MM.1S (cell line): Measurements from ENCODE around the gene ESPN.

ENCODE experiments used
- EZH2 ChIP-seq: fragments of 300-600 bp; sonication (generic); optimal IDR thresholded peaks from 2 replicates; pipeline ENCODE3; 2017; ENCODE audit warnings: low read depth, mild to moderate bottlenecking, antibody characterized with exemption, low read length, mixed read lengths
- EZH2phosphoT487 ChIP-seq: fragments of 300-600 bp; sonication (generic); IDR thresholded peaks from 2 replicates; pipeline ENCODE4 v1.6.1; 2018; ENCODE audit warnings: antibody characterized with exemption, low read length
- TF ChIP-seq, protein P1 (sequence below): fragments of 300-600 bp; sonication (generic); IDR thresholded peaks from 2 replicates; pipeline ENCODE4 v1.5.1; 2016; ENCODE audit warnings: antibody characterized with exemption, low read length, mixed read lengths

GRCh38 chr1:6508154-6508815 is 83.7 kb downstream of the ESPN start:
- TF ChIP-seq, protein P1, sequence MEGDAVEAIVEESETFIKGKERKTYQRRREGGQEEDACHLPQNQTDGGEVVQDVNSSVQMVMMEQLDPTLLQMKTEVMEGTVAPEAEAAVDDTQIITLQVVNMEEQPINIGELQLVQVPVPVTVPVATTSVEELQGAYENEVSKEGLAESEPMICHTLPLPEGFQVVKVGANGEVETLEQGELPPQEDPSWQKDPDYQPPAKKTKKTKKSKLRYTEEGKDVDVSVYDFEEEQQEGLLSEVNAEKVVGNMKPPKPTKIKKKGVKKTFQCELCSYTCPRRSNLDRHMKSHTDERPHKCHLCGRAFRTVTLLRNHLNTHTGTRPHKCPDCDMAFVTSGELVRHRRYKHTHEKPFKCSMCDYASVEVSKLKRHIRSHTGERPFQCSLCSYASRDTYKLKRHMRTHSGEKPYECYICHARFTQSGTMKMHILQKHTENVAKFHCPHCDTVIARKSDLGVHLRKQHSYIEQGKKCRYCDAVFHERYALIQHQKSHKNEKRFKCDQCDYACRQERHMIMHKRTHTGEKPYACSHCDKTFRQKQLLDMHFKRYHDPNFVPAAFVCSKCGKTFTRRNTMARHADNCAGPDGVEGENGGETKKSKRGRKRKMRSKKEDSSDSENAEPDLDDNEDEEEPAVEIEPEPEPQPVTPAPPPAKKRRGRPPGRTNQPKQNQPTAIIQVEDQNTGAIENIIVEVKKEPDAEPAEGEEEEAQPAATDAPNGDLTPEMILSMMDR, result no peak
- TF ChIP-seq EZH2, result no peak
- TF ChIP-seq EZH2phosphoT487, result no peak
